Measurements from ENCODE around the gene SRPK2.

Gene SRPK2

DNA sequence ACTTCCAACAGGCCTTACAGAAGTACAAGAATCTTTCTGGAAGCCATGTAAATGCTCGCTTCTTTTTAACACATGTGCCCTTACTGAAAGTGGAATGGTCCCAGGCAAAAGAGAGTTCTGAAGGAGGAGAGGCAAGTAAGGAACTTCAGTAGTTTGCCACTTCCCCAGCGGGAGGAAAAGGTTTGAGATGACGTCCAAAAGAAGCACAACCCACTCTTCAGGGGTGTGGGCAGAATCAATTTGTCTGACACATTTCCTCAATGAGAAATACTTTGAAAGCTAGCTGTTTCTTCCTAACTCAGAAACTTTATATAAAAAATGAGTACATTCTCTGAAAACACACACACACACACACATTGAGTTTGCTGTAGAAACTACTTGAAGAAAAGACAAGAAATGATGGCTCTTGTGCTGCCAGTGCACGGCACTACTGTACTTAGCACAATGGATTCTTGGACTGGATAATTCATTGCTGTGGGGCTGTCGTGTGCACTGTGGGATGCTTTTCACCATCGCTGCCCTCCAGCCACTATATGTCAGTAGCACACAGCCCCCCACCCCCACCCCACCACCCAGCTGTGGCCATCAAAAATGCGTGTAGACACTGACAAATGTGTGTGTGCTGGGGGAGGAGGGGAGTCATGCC, 183.0 kb downstream of the SRPK2 start:
- no peak overlapping the region for H3K4me3 Mint-ChIP-seq
- H3K36me3 Mint-ChIP-seq (ENCODE audit: low read depth): peaks cover 37% of the 10 kb centered on the region
- TF ChIP-seq, protein P1, sequence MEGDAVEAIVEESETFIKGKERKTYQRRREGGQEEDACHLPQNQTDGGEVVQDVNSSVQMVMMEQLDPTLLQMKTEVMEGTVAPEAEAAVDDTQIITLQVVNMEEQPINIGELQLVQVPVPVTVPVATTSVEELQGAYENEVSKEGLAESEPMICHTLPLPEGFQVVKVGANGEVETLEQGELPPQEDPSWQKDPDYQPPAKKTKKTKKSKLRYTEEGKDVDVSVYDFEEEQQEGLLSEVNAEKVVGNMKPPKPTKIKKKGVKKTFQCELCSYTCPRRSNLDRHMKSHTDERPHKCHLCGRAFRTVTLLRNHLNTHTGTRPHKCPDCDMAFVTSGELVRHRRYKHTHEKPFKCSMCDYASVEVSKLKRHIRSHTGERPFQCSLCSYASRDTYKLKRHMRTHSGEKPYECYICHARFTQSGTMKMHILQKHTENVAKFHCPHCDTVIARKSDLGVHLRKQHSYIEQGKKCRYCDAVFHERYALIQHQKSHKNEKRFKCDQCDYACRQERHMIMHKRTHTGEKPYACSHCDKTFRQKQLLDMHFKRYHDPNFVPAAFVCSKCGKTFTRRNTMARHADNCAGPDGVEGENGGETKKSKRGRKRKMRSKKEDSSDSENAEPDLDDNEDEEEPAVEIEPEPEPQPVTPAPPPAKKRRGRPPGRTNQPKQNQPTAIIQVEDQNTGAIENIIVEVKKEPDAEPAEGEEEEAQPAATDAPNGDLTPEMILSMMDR (IDR thresholded peaks at IDR 0.05): no peak
- H3K4me1 Mint-ChIP-seq: peaks cover 24% of the 10 kb centered on the region
- DNase-seq: no peak
- H3K27ac Mint-ChIP-seq: no peak overlapping the region
- no peaks in the 10 kb centered on the region for H3K27me3 Mint-ChIP-seq (ENCODE audit: low read depth, poor library complexity)
- H3K9me3 Mint-ChIP-seq: no peaks in the 10 kb centered on the region

DNA sequence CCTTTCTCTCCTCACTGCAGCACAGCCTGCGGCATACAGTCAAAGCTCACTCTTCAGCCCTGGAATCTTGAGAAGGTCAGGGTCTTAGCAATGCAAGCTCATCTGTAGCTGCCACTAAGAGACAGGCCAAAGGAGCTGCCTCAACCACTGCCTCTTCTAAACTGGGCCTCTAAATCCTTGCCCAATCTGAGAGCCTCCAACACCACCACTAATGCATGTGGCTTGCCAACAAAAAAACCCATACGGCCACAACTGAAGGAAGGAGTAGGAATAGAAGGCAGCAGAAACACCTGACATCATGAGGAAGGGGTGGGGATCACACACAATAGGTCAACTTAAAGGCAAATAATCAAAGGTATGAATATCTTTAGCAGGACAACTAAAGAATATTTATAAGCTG, 183.8 kb downstream of the SRPK2 start:
- Mint-ChIP-seq H3K4me3 (no peak overlapping the region), H3K9me3 (no peaks in the 10 kb centered on the region), H3K27me3 (ENCODE audit: low read depth, poor library complexity) (peaks cover under 1% of the 10 kb centered on the region), H3K27ac (no peak overlapping the region), H3K4me1 (peaks cover 16% of the 10 kb centered on the region), H3K36me3 (ENCODE audit: low read depth) (peaks cover 45% of the 10 kb centered on the region)
- no peak for DNase-seq
- TF ChIP-seq, protein P1 (IDR thresholded peaks at IDR 0.05): no peak

DNA sequence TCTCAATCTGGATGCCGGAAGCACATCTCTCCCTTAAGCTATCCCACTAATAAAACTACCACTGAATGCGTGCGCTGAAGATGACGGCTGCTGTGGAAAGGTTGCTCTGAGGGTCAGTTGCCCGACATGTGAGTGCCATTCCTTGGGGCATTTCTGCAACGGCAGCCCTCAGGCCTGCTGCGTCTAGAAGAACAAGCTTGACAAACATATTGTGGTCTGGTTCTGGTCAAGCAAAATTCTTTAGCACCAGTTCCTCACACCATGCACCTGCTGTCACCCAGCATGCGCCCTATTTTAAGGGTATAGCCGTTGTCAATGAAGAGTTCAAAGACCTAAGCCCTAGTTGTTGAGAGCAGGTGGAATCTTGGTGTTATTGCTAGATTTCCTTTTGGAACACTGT, 184.2 kb downstream of the SRPK2 start:
- TF ChIP-seq, protein P1 (IDR thresholded peaks at IDR 0.05): no peak
- H3K4me3 Mint-ChIP-seq: no peak overlapping the region
- peaks cover 3% of the 10 kb centered on the region for H3K27me3 Mint-ChIP-seq (ENCODE audit: low read depth, poor library complexity)
- H3K36me3 Mint-ChIP-seq (ENCODE audit: low read depth): peaks cover 45% of the 10 kb centered on the region
- H3K27ac Mint-ChIP-seq: no peak overlapping the region
- H3K9me3 Mint-ChIP-seq: no peaks in the 10 kb centered on the region
- no peak for DNase-seq
- H3K4me1 Mint-ChIP-seq: peaks cover 15% of the 10 kb centered on the region

DNA sequence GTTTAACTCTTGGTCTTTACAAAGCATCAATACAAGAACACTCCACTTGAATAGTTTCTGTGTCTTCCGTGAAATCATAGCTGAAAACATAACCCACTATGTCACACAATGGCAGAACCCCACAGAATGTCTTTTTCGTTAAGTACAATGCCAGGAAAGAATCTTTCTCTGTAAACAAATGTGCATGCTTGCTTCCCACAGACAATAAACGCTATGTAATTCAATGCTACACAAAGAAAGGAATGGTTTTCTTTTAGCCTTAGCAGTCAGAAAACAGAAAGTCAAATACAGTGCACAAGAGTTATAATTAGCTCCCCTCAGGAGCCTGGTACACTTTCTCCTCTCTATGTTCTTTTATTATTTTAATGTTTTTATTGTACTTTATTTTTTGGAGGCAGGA, 186.1 kb downstream of the SRPK2 start:
- TF ChIP-seq, protein P1 (IDR thresholded peaks at IDR 0.05): no peak
- no peak overlapping the region for H3K4me3 Mint-ChIP-seq
- H3K4me1 Mint-ChIP-seq: peaks cover 30% of the 10 kb centered on the region
- no peak for DNase-seq
- peaks cover 50% of the 10 kb centered on the region for H3K36me3 Mint-ChIP-seq (ENCODE audit: low read depth)
- H3K27ac Mint-ChIP-seq: peak overlapping the region; percentile 70
- H3K9me3 Mint-ChIP-seq: no peaks in the 10 kb centered on the region
- H3K27me3 Mint-ChIP-seq (ENCODE audit: low read depth, poor library complexity): peaks cover 5% of the 10 kb centered on the region

DNA sequence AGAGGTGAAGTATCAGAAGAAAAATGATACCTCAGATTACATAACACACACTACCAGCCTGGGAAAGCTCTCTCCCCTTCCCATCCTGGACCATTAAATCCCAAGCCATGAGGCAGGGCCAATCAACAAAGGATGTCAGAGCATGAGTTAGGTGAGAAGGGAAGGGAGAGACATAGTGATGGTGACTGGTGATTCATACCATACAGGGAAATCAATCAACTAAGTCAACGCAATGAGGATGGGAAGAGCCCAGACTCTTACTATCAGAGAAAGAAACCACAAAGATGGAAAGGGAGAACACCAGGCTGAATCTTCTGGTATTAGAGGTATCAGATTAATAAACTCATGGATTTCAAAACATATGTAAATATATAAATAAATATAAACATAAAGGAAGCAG, 189.3 kb downstream of the SRPK2 start:
- no peak for DNase-seq
- TF ChIP-seq, protein P1 (IDR thresholded peaks at IDR 0.05): no peak
- Mint-ChIP-seq H3K27ac (peak overlapping the region; percentile 15), H3K4me3 (no peak overlapping the region), H3K27me3 (ENCODE audit: low read depth, poor library complexity) (peaks cover 5% of the 10 kb centered on the region), H3K9me3 (no peaks in the 10 kb centered on the region), H3K36me3 (ENCODE audit: low read depth) (peaks cover 51% of the 10 kb centered on the region), H3K4me1 (peaks cover 25% of the 10 kb centered on the region)

DNA sequence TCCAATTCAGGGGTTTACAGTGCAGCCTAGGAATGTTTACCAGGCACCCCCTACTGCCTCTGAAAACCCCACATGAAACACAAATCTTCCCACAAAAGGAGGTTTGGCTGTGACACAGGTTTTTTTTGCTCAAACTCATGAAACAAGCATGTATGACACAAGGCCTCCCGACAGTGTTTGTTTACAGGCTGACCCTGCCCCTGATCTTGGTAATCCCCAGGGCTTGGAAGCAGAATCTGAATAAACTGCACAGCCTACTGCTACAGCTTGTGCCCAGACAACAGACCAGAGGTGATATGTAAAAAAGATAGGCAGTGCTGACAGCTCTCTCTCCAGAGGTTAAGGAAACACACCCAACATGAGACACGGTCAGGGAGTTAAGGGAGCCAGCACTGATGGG, 190.5 kb downstream of the SRPK2 start:
- Mint-ChIP-seq H3K4me3 (no peak overlapping the region), H3K36me3 (ENCODE audit: low read depth) (peaks cover 47% of the 10 kb centered on the region), H3K27ac (peak overlapping the region; percentile 12), H3K4me1 (peaks cover 25% of the 10 kb centered on the region), H3K9me3 (no peaks in the 10 kb centered on the region), H3K27me3 (ENCODE audit: low read depth, poor library complexity) (peaks cover 5% of the 10 kb centered on the region)
- TF ChIP-seq, protein P1 (IDR thresholded peaks at IDR 0.05): no peak
- DNase-seq: peak; percentile 10
